ENCODE data around the gene IAH1.

GRCh38 chr2:9445089-9445488 is 29.3 kb upstream of the IAH1 start:
- TF ChIP-seq POLR2A (IDR thresholded peaks at IDR 0.05; ENCODE audit: low read depth, low read length): no peak
- TF ChIP-seq, protein P1, sequence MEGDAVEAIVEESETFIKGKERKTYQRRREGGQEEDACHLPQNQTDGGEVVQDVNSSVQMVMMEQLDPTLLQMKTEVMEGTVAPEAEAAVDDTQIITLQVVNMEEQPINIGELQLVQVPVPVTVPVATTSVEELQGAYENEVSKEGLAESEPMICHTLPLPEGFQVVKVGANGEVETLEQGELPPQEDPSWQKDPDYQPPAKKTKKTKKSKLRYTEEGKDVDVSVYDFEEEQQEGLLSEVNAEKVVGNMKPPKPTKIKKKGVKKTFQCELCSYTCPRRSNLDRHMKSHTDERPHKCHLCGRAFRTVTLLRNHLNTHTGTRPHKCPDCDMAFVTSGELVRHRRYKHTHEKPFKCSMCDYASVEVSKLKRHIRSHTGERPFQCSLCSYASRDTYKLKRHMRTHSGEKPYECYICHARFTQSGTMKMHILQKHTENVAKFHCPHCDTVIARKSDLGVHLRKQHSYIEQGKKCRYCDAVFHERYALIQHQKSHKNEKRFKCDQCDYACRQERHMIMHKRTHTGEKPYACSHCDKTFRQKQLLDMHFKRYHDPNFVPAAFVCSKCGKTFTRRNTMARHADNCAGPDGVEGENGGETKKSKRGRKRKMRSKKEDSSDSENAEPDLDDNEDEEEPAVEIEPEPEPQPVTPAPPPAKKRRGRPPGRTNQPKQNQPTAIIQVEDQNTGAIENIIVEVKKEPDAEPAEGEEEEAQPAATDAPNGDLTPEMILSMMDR (conservative IDR thresholded peaks at IDR 0.05; ENCODE audit: low read depth, low read length): no peak
- no peak for TF ChIP-seq SMC3 (IDR thresholded peaks at IDR 0.05; ENCODE audit: low read depth, low read length)
- TF ChIP-seq, protein P2, sequence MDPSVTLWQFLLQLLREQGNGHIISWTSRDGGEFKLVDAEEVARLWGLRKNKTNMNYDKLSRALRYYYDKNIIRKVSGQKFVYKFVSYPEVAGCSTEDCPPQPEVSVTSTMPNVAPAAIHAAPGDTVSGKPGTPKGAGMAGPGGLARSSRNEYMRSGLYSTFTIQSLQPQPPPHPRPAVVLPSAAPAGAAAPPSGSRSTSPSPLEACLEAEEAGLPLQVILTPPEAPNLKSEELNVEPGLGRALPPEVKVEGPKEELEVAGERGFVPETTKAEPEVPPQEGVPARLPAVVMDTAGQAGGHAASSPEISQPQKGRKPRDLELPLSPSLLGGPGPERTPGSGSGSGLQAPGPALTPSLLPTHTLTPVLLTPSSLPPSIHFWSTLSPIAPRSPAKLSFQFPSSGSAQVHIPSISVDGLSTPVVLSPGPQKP (IDR thresholded peaks at IDR 0.05; ENCODE audit: borderline replicate concordance, low read depth, low read length): no peak
- no peak for TF ChIP-seq CEBPB (IDR thresholded peaks at IDR 0.05; ENCODE audit: low read depth, low read length)
- no peak for TF ChIP-seq CHD1 (IDR thresholded peaks at IDR 0.05; ENCODE audit: low read depth, low read length)
- TF ChIP-seq RCOR1 (IDR thresholded peaks at IDR 0.05; ENCODE audit: insufficient replicate concordance, low read length): no peak
- no peak for TF ChIP-seq MAFK (IDR thresholded peaks at IDR 0.05; ENCODE audit: low read depth, low read length)
- TF ChIP-seq MAZ (IDR thresholded peaks at IDR 0.05; ENCODE audit: borderline replicate concordance, low read depth, low read length): no peak
- TF ChIP-seq MXI1 (IDR thresholded peaks at IDR 0.05; ENCODE audit: borderline replicate concordance, low read depth, low read length): no peak
- no peak for TF ChIP-seq BHLHE40 (IDR thresholded peaks at IDR 0.05; ENCODE audit: low read depth, low read length)
- TF ChIP-seq NFE2L2 (IDR thresholded peaks at IDR 0.05; ENCODE audit: low read depth, low read length): no peak

All from IMR-90 (cell line).